Ascending aorta (tissue), 2 donors: ENCODE results near the gene TDG. TPM values are rescaled to one million over a fixed set of nuclear protein-coding genes. Genes with fewer than 3 reads are reported as not detected.

ENCODE experiments used
- DNase-seq, 2 donors: peaks; one replicate each; pipeline ENCODE4 v3.0.0-alpha.2; 2019; ENCODE audit warnings: low spot score in 2 of 2
- H3K27ac ChIP-seq, 2 donors: fragments of 200-600 bp; sonication (generic); one replicate each; pipeline ENCODE4 v1.5.1; 2016 to 2017; ENCODE audit warnings: mild to moderate bottlenecking in 1 of 2
- H3K27me3 ChIP-seq: fragments of 200-600 bp; sonication (generic); one replicate; pipeline ENCODE4 v1.5.1; 2017
- H3K36me3 ChIP-seq, 2 donors: fragments of 200-600 bp; sonication (generic); one replicate each; pipeline ENCODE4 v1.5.1; 2016
- H3K4me1 ChIP-seq, 2 donors: fragments of 200-600 bp; sonication (generic); one replicate each; pipeline ENCODE4 v1.5.1; 2016 to 2017; ENCODE audit warnings: mild to moderate bottlenecking in 1 of 2
- H3K4me3 ChIP-seq, 2 donors: fragments of 200-600 bp; sonication (generic); one replicate each; pipeline ENCODE4 v1.5.1; 2016 to 2017; ENCODE audit warnings: mild to moderate bottlenecking in 1 of 2
- H3K9me3 ChIP-seq, 2 donors: fragments of 200-600 bp; sonication (generic); one replicate each; pipeline ENCODE4 v1.5.1; 2016
- intact Hi-C: fragments of 100-400 bp; cut with DNase I; formaldehyde crosslinking; loops from one replicate; pipeline ENCODE4 v1.15.1; 2023
- total RNA-seq: library from RNA; depleted of rRNA; stranded (reverse); fragments of >200 nt; gene quantifications from one replicate; pipeline ENCODE4 v1.1.0, GENCODE V29; 2016
- TF ChIP-seq, protein P1 (sequence below), 3 experiments: fragments of 200-600 bp in 2 of 3; fragments of 450-650 bp in 1 of 3; sonication (generic) in 2 of 3; IDR thresholded peaks; one replicate each; pipeline ENCODE4 v1.5.1; 2016 to 2019; ENCODE audit warnings: antibody characterized with exemption in 3 of 3, mild to moderate bottlenecking in 1 of 3, moderate library complexity in 1 of 3

Gene TDG
- total RNA-seq, 1 donor from 2014 or later = 11.8 TPM

DNA sequence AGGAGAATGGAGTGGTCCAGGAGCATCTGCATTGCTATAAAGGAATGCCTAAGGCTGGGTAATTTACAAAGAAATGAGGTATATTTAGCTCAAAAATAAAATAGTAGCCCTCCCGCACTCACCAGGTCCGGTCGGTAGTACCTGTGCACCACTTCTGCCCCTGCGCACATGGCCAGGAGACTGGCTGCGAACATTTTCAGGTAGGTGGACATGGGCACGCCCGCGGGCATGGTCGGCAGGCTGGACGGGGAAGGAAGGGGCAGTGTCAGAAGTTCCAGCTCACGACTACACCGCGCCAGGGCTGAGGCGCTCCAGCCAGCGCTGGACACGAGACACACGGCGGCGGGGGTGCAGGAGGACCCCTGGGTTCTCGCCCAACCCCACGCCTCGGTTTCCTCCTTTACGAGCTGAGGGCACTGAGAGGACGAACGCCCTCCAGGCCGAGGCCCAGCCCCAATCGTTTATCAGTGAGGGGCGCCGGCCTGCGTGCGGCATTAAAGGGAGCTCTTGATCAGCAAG is 9.1 kb upstream of the TDG start:
- TF ChIP-seq, protein P1, sequence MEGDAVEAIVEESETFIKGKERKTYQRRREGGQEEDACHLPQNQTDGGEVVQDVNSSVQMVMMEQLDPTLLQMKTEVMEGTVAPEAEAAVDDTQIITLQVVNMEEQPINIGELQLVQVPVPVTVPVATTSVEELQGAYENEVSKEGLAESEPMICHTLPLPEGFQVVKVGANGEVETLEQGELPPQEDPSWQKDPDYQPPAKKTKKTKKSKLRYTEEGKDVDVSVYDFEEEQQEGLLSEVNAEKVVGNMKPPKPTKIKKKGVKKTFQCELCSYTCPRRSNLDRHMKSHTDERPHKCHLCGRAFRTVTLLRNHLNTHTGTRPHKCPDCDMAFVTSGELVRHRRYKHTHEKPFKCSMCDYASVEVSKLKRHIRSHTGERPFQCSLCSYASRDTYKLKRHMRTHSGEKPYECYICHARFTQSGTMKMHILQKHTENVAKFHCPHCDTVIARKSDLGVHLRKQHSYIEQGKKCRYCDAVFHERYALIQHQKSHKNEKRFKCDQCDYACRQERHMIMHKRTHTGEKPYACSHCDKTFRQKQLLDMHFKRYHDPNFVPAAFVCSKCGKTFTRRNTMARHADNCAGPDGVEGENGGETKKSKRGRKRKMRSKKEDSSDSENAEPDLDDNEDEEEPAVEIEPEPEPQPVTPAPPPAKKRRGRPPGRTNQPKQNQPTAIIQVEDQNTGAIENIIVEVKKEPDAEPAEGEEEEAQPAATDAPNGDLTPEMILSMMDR (IDR thresholded peaks at IDR 0.05) = no peak
- H3K4me1 ChIP-seq = peaks cover 0 to 19% of the 10 kb centered on the region in 2 donors
- no peaks in the 10 kb centered on the region for H3K9me3 ChIP-seq
- intact Hi-C loops = loop anchor here (1.0 to 2.0 kb wide), 3 partner anchors 9 to 108 kb away; partner anchors contain the start of genes HCFC2, HSP90B1 and TDG
- peaks cover 16 to 24% of the 10 kb centered on the region in 2 donors for H3K36me3 ChIP-seq
- H3K4me3 ChIP-seq = peak overlapping the region; percentile 87 to 93
- H3K27me3 ChIP-seq = no peaks in the 10 kb centered on the region
- H3K27ac ChIP-seq = peak overlapping the region; percentile 84 to 85
- no peak for DNase-seq

DNA sequence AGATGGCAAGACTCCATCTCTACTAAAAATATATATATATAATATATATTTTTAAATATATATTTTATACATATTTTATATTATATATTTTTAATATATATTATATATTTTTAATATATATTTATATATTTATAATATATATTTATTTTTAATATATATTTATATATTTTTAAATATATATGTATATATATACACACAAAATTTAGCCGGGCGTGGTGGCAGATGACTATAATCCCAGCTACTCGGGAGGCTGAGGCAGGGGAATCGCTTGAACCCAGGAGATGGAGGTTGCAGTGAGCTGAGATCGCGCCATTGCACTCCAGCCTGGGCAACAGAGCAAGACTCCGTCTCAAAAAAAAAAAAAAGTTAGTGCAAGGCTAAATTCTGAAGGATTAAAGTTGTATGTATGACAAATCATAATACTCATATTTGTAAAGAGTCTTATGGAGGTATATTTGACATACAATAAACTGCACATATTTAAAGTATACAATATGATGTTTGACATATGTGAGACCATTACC is 7.7 kb upstream of the TDG start:
- H3K36me3 ChIP-seq = peaks cover 8 to 13% of the 10 kb centered on the region in 2 donors
- intact Hi-C loops = loop anchor here (1.0 to 2.0 kb wide), 3 partner anchors 7 to 107 kb away; partner anchors contain the start of genes HCFC2, HSP90B1 and TDG
- no peaks in the 10 kb centered on the region for H3K9me3 ChIP-seq
- H3K27ac ChIP-seq = peak overlapping the region; percentile 84 to 85
- H3K4me3 ChIP-seq = peak overlapping the region; percentile 87 to 93
- TF ChIP-seq, protein P1 (IDR thresholded peaks at IDR 0.05) = no peak
- peaks cover 0 to 19% of the 10 kb centered on the region in 2 donors for H3K4me1 ChIP-seq
- no peak for DNase-seq
- no peaks in the 10 kb centered on the region for H3K27me3 ChIP-seq

DNA sequence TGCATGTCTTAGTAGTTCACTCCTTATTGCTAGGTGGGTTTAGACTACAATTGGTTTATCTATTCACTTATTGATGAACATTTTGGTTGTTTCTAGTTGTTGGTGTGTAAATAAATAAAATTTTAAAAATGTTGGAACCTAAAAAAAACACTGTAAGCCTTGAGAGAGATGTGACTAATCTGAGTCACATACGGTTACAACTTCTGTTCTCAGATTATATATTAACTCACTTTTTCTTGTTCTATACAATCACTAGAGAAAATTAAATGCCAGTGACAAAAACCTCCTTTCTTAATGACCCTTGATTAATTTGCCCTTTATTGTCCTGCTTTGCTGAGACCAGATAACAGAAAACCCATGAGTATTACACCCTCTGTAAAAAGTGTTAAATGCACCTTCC is 7.1 kb upstream of the TDG start:
- no peak for DNase-seq
- Histone ChIP-seq H3K27ac (peak overlapping the region in 1 of 2 donors; percentile 24), H3K36me3 (peaks cover 5 to 6% of the 10 kb centered on the region in 2 donors), H3K4me3 (no peak overlapping the region), H3K27me3 (no peaks in the 10 kb centered on the region), H3K9me3 (no peaks in the 10 kb centered on the region), H3K4me1 (peaks cover 0 to 24% of the 10 kb centered on the region in 2 donors)
- TF ChIP-seq, protein P1 (IDR thresholded peaks at IDR 0.05) = no peak
- intact Hi-C loops = no loop called here

DNA sequence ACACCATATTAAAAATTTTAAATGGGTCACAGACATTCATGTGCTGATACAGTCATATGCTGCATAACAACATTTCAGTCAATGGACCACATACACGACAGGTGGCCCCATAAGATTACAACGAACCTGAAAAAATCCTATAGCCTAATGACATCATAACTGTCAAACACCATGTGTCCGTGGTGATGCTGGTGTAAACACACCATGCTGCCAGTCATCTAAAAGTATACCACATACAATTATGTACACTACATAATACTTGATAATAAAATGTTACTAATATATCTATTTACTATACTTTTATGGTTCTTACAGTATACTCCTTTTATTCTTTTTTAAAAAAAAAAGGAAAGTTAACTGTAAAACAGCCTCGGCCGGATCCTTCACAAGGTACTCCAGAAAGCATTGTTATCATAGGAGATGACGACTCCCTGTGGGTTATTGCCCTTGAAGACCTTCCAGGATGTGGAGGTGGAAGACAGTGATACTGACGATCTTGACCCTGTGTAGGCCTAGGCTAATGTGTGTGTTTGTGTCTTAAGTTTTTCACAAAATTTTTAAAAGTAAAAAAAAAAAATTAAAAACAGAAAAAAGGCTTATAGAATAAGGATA is 5.0 kb upstream of the TDG start:
- H3K27ac ChIP-seq = no peak overlapping the region
- no peak overlapping the region for H3K4me3 ChIP-seq
- peaks cover 4 to 30% of the 10 kb centered on the region in 2 donors for H3K4me1 ChIP-seq
- H3K36me3 ChIP-seq = no peaks in the 10 kb centered on the region
- H3K27me3 ChIP-seq = no peaks in the 10 kb centered on the region
- intact Hi-C loops = no loop called here
- H3K9me3 ChIP-seq = no peaks in the 10 kb centered on the region
- DNase-seq = no peak
- TF ChIP-seq, protein P1 (IDR thresholded peaks at IDR 0.05) = no peak

DNA sequence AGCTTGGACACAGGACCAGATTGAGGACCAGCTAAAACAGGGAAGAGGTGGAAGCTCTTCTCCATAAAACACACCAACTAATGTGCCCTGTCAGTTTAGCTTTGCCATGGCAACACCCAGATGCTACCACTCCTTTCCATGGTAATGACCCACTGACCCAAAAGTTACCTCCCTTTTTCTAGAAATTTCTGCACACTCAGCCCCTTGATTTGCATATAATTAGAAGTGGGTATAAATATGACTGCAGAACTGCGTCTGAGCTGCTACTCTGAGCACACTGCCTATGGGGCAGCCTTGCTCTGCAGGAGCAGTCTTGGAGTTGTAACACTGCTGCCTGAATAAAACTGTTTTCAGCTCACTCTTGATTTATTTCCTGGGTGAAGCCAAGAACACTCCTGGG is 3.2 kb upstream of the TDG start:
- no peaks in the 10 kb centered on the region for H3K27me3 ChIP-seq
- no peaks in the 10 kb centered on the region for H3K36me3 ChIP-seq
- H3K9me3 ChIP-seq = no peaks in the 10 kb centered on the region
- intact Hi-C loops = no loop called here
- DNase-seq = no peak
- peaks cover 4 to 32% of the 10 kb centered on the region in 2 donors for H3K4me1 ChIP-seq
- no peak overlapping the region for H3K4me3 ChIP-seq
- no peak overlapping the region for H3K27ac ChIP-seq
- TF ChIP-seq, protein P1 (IDR thresholded peaks at IDR 0.05) = no peak
